ENCODE measurements around the gene ECE1.

ECE1 gene

GRCh38 chr1:21325731-21326387, 35.6 kb upstream of the ECE1 start:
- DNase-seq (ENCODE audit: low read depth, low spot score) = no peak

DNA sequence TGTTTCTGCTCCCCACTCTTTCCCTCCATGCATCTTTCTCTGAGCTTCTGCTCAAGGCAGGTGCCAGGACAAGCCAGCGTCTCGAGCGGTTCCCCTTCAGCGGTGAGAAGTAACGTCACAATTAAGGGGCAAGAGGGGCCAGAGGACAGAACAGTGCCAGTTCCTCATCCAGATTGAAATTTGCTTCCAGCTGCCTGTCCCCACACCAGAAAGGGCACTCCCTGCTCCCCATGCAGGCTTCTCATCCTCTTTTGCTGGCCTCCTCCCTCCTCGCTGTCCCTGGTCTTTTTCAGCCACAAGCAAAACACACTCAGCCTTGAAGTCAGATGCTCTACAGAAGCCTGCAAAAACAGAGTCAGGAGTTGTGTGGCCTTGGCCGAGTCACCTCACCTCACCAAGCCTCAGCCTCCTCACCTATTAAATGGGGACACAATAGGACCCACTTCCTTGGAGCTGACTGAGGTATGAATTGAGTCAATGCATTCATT, 35.0 kb upstream of the ECE1 start:
- DNase-seq (ENCODE audit: low read depth, low spot score) = no peak

DNA sequence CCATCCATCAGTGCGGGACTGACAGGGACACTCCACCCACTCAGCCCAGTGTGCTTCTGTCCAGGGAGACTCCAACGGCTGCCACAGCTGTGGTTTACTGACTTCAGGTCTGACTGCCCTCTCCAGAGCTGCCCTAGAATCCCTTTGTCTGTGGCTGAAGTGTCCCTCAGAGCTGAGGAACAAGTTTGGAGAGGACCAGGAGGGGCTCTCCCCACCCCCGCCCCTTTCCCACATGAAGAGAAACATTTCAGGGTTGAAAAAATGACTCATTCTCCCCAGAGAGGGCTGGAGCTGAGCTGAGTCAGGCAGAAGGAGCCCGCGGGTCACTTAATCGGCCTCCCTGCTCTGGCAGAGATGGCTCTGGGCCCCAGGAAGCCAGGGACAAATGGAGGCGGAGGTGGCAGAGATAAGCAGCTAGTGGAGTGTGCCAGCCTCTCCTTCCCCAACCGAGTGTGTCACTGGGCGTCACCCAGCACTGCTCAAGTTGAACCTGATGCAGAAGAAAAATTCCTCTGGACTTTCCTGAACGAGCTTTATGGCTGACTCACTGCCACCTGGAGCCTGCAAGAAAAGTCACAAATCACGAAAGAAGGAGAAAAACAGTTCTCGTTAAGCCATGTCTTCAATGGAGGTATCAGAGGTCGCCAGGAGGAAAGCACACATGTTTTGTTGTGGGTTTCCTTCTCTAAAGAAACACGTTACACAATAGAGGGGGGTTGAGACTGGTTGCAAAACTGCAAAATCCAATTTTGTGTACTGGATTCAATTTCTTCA, 34.3 kb upstream of the ECE1 start:
- no peak for DNase-seq (ENCODE audit: low read depth, low spot score)

DNA sequence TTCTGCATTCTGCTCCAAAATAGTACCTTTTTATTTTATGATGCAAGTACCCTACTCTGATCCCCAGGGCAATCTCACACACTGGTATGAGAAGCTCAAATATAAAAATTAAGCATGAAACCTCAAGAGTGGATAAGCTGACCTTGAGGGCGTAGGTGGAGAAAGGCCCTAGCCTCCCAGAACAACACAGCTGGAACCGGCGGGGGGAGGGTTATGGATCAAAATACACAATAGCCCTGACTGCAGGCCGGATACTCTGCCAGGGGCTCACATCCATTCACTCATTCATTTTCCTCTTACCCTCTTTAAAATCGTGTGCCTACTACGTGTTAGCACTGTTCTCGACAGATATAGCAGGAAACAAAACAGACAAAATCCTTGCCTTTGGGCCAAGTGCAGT, 32.8 kb upstream of the ECE1 start:
- DNase-seq (ENCODE audit: low read depth, low spot score) = no peak

DNA sequence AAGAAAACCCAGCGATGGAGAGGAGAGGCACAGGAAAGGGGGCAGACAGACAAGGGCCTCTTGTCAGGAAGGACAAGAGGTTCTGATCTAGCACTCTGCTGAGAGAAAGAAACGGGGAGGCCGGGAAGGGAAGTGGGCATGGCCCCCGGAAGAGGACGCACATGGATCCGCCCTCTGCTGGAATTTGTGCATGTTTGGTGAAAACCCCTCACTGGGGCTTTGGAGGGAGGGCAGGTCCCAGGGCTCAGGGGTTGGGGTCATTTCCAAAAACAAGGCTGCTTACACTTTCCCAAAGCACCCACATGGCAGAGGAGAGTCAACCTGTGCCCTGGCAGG, 32.4 kb upstream of the ECE1 start:
- DNase-seq (ENCODE audit: low read depth, low spot score) = no peak

- DNase-seq (ENCODE audit: low read depth, low spot score) = no peak
These were observed 31.9 kb upstream of the ECE1 start for GRCh38 chr1:21321963-21322680.

DNA sequence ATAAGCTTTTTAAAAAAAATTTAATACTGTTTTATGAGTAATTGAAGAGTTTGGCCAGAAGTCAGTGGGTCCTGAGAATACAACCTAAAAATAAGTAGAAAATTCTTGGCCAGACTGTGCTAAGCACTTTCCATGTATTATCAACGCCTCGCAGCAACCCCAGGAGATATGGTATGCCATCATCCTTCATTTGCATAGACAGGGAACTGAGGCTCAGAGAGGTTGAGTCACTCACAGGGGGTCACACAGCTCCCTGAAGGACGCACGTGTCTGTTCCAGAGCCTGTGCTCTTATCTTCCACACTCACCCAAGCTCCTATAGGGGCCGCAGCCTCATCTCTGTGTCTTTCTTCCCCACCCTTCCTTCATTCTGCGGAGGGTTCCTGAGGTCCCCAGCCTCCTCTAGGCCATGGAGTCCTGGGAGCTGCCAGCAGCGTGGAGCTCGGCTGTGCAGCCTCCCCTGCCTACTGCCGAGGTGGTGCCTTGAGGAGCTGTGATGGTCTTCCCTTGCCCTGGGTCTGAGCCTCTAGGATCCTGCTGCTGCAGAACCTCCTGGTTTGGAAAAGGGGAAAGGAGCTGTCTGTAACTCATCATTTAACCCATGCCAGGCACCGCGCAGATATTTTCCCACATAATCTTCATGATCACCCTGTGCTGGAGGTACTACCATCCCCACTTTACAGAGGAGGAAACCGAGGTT, 30.3 kb upstream of the ECE1 start:
- DNase-seq (ENCODE audit: low read depth, low spot score) = no peak

DNA sequence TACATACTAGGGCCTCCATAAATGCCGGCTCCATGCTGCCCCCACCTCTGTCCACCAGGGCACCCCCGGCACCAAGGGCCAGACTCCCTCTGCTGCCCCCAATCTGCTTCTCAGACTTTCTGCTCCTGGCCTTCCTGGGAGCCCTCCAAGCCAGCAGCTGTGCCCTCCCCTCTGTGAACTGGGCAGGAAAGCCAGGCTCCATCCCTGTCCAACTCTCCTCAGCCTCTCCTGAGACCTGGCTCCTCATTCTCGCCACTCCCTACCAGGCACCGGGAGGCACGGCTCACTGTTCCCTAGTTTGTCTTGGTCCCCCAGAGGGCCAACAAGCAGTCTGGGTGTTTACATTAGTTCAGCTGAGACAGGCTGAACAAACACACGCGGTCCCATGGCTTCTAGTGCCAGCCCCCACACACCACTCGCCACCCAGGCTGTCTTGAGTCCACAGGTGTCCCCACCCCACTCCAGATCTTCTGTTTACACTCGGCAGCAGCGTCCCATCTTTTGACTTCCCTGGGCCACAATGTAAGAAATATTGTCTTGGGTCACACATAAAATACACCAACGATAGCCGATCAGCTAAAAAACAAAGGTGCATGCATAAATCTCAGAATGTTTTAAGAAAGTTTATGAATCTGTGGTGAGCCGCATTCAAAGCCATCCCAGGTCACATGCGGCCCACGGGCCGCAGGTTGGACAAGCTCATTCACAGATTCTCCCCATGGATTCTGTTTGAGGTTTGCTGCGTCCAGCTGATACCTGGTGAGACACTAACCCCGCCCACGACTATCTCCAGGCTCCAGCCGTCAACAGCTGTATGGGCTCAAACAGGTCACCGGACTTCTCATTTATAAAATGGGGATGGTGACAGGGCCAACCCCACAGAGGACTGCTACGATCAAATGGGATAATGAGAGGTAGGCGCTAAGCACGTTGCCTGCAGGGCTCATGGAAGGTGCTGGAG, 29.5 kb upstream of the ECE1 start:
- DNase-seq (ENCODE audit: low read depth, low spot score) = no peak

- DNase-seq (ENCODE audit: low read depth, low spot score) = peak; percentile 93
These were observed 28.5 kb upstream of the ECE1 start for GRCh38 chr1:21318714-21319159.

GRCh38 chr1:21318057-21318713, 27.9 kb upstream of the ECE1 start:
- no peak for DNase-seq (ENCODE audit: low read depth, low spot score)

DNA sequence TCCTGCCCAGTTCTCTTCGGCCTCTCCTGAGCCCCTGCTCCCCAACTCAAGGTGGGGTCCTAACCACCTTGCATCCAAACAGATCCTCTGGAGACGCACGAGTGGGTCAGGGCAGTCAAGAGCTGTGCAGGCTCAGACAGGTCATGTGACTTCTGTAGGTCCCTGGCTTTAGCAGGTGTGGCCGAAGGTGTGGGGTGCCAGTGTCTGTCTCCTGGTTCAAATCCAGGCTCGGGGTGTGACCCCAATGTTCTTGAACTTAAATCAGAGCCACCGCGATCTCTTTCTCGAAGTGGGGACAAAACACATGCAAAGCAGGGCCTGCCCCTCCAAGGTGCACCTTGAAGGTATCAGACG, 27.4 kb upstream of the ECE1 start:
- no peak for DNase-seq (ENCODE audit: low read depth, low spot score)

GRCh38 chr1:21317035-21317689, 26.9 kb upstream of the ECE1 start:
- no peak for DNase-seq (ENCODE audit: low read depth, low spot score)

GRCh38 chr1:21314743-21315396, 24.6 kb upstream of the ECE1 start:
- DNase-seq (ENCODE audit: low read depth, low spot score) = no peak

- DNase-seq (ENCODE audit: low read depth, low spot score) = no peak
These were observed 23.8 kb upstream of the ECE1 start for GRCh38 chr1:21313886-21314721.

- DNase-seq (ENCODE audit: low read depth, low spot score) = no peak
These were observed 23.1 kb upstream of the ECE1 start for GRCh38 chr1:21313203-21313885.

DNA sequence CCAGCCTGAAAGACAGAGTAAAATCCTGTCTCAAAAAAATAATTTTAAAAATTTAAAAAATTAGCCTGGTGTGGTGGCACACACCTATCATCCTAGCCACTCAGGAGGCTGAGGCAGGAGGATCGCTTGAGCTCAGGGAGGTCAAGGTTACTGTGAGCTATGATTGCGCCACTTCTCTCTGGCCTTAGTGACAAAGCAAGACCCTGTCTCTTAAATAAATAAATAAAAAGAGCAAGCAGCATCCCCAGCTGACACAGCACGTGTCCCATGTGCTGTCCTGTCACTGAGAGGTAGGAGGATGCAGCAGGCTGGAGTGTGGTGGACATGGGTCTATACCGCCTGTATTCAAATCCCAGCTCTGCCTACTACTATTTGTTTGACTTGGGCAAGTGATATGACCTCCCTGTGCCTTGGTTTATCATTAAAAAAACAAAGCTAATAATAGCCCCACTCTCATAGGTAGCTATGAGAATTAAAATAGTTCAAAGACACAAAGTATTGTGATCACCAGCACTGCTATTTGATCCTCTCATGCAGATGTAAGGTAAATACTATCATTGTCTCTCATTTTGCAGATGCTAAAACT, 22.2 kb upstream of the ECE1 start:
- DNase-seq (ENCODE audit: low read depth, low spot score) = no peak

DNA sequence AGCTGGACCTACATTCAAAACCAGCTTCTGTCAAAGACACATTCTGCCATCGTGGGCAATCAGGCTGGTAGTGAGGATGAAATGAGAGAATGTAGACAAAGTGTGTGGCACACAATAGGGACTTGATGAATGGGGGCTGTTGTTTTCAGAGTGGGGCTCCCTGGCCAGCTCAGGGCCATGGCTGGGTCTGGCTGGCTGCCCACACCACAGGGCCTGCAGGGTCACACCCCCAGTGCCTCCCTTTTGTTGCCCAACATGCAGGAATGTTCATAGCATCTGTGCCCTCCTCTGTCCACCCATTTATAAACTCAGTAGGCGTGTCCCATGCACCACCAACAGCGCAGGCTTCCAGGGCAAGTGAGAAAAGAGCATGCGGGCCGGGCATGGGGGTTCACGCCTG, 20.8 kb upstream of the ECE1 start:
- DNase-seq (ENCODE audit: low read depth, low spot score) = no peak
